ENCODE data around the gene PDXK. TPM values are rescaled to one million over a fixed set of nuclear protein-coding genes. Genes with fewer than 3 reads are reported as not detected.

Gene PDXK
- total RNA-seq, 1 experiment from 2014 or later: 175 TPM

DNA sequence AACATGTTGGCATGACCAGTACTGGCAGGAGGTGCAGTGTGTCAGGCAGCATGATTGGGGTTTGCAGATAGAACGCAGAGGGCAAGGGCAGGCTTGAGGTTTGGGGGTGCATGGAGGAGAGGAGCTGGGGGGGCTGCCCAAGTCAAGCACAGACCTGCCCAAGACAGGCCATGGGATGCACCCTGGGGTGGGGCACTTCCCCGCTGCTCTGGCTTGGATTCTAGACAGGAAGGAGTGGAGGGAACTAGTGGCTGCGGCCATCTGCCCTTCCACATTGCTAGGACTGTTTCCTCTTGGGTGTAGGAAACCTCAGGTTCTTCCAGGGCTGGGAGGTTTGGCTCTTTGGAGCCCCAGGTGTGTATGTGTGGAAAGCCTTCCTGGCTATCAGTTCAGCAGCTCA is 3.0 kb downstream of the PDXK start:
- H3F3A ChIP-seq (ENCODE audit: insufficient read depth, low read depth): peaks cover 34% of the 10 kb centered on the region
- H2AFZ ChIP-seq: no peak overlapping the region
- H3K4me3 ChIP-seq: peak overlapping the region; percentile 71; the same call in 1 of the 2 replicates
- H3K9me3 ChIP-seq (ENCODE audit: insufficient read depth, low read depth): no peaks in the 10 kb centered on the region
- H3K27me3 ChIP-seq (ENCODE audit: insufficient read depth, low read depth): no peaks in the 10 kb centered on the region
- peaks cover 71% of the 10 kb centered on the region for H3K79me2 ChIP-seq (ENCODE audit: low read depth)
- peaks cover 29% of the 10 kb centered on the region for H4K20me1 ChIP-seq (ENCODE audit: insufficient read depth)
- CTCF ChIA-PET: no interaction called here
- H3K9me2 ChIP-seq (ENCODE audit: insufficient read depth): no peaks in the 10 kb centered on the region
- POLR2A ChIA-PET (ENCODE audit: unreplicated experiment): interaction anchor here (0.5 kb wide), 1 partner anchor 318 kb away, joined by 3 read pairs; no protein-coding TSS in a partner anchor
- intact Hi-C loops (cut with micrococcal nuclease; ENCODE audit: unreplicated experiment): no loop called here
- H3K36me3 ChIP-seq (ENCODE audit: low read depth): no peaks in the 10 kb centered on the region
- DNase-seq: no peak
- BruUV-seq (replicated peaks): no TSS peak
- no peak for TF ChIP-seq CTCF (conservative IDR thresholded peaks at IDR 0.05)
- no peak for TF ChIP-seq EZH2 (IDR thresholded peaks at IDR 0.05; ENCODE audit: low read depth)
- H3K4me1 ChIP-seq (replicated peaks; ENCODE audit: insufficient read depth): peaks cover 54% of the 10 kb centered on the region
- H3K27ac ChIP-seq: no peak overlapping the region
- H3K4me2 ChIP-seq: peak overlapping the region; percentile 89

DNA sequence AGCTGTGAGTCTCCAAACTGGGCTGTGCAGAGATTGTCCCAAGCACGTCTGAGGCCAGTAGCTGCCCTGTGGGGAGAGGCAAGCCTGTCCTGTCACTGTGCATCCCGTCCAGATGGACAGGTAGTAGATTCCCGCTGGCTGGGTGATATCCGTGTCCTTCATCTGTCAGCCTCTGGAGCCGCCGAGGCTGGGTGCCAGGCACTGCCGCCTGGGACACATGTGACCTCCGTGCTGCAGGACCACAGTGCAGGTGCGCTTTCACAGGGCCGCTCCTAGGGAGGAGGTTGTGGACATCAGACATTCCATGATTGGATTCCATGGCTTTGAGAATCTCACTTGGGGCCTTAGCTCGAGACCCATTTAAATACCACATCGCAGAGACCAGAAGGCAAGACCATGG is 4.7 kb downstream of the PDXK start:
- CTCF ChIA-PET: no interaction called here
- no peak overlapping the region for H3K4me2 ChIP-seq
- H3K4me1 ChIP-seq (replicated peaks; ENCODE audit: insufficient read depth): peaks cover 65% of the 10 kb centered on the region
- TF ChIP-seq CTCF (conservative IDR thresholded peaks at IDR 0.05) (no peak), EZH2 (IDR thresholded peaks at IDR 0.05; ENCODE audit: low read depth) (no peak)
- intact Hi-C loops (cut with micrococcal nuclease; ENCODE audit: unreplicated experiment): no loop called here
- H3K9me2 ChIP-seq (ENCODE audit: insufficient read depth): no peaks in the 10 kb centered on the region
- H3K36me3 ChIP-seq (ENCODE audit: low read depth): no peaks in the 10 kb centered on the region
- H3K79me2 ChIP-seq (ENCODE audit: low read depth): peaks cover 86% of the 10 kb centered on the region
- no peaks in the 10 kb centered on the region for H3K9me3 ChIP-seq (ENCODE audit: insufficient read depth, low read depth)
- H3K27me3 ChIP-seq (ENCODE audit: insufficient read depth, low read depth): no peaks in the 10 kb centered on the region
- peaks cover 48% of the 10 kb centered on the region for H3F3A ChIP-seq (ENCODE audit: insufficient read depth, low read depth)
- POLR2A ChIA-PET (ENCODE audit: unreplicated experiment): no interaction called here
- H3K4me3 ChIP-seq: no peak overlapping the region
- peaks cover 36% of the 10 kb centered on the region for H4K20me1 ChIP-seq (ENCODE audit: insufficient read depth)
- DNase-seq: no peak
- no peak overlapping the region for H2AFZ ChIP-seq
- H3K27ac ChIP-seq: no peak overlapping the region
- BruUV-seq (replicated peaks): no TSS peak

DNA sequence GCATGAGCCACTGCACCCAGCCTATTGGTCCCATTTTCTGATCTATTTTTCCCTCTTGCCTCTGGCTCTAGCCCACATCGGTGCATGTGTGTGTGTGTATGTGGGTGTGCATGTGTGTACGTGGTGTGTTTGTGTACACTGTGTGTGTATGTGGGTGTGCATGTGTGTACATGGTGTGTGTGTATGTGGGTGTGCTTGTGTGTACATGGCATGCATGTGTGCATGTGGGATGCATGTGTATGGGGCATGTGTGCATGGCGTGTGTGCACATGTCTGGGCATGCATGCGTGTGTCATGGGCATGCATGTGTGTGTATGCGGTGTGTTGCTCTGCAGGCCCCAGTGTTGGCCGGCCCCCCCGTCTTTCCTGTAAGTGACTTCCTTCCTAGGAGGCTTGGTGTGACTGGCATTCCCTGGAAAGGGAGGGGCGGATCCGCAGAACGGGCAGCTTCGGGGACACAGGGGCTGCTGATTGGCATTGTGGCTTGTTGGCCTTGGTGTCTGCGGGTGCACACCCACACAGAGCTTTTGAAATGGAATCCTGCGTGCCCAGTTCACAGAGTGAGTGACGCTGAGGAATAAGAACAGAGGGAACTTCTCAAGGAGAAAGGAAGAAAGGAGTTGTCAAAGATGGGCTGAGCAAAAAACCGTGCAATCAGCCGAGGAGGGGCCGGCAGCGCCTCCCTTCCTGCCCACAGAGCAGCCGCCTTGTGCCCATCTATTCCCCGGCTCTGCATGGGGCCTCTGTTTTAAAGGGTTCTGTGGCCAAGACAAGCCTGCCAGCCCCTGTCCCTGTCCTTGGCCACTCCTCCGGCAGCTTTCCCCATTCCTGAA is 8.0 kb downstream of the PDXK start:
- no TSS peak for BruUV-seq (replicated peaks)
- no peaks in the 10 kb centered on the region for H3K9me3 ChIP-seq (ENCODE audit: insufficient read depth, low read depth)
- H4K20me1 ChIP-seq (ENCODE audit: insufficient read depth): peaks cover 36% of the 10 kb centered on the region
- H3K4me1 ChIP-seq (replicated peaks; ENCODE audit: insufficient read depth): peaks cover 61% of the 10 kb centered on the region
- peak overlapping the region; percentile 80 for H3K27ac ChIP-seq
- CTCF ChIA-PET: no interaction called here
- no peaks in the 10 kb centered on the region for H3K36me3 ChIP-seq (ENCODE audit: low read depth)
- peaks cover 42% of the 10 kb centered on the region for H3F3A ChIP-seq (ENCODE audit: insufficient read depth, low read depth)
- H2AFZ ChIP-seq: no peak overlapping the region
- H3K79me2 ChIP-seq (ENCODE audit: low read depth): peaks cover 90% of the 10 kb centered on the region
- POLR2A ChIA-PET (ENCODE audit: unreplicated experiment): interaction anchor here (0.6 to 0.7 kb wide), 2 partner anchors 38 to 1561 kb away, joined by 3 read pairs; partner anchors contain the start of gene POFUT2
- H3K4me3 ChIP-seq: no peak overlapping the region; the same call in 1 of the 2 replicates
- no peak for TF ChIP-seq CTCF (conservative IDR thresholded peaks at IDR 0.05)
- TF ChIP-seq EZH2 (IDR thresholded peaks at IDR 0.05; ENCODE audit: low read depth): no peak
- no peaks in the 10 kb centered on the region for H3K9me2 ChIP-seq (ENCODE audit: insufficient read depth)
- intact Hi-C loops (cut with micrococcal nuclease; ENCODE audit: unreplicated experiment): loop anchor here (5.0 kb wide), 2 partner anchors 60 to 70 kb away; partner anchors contain the start of genes HSF2BP, RRP1 and RRP1B
- H3K27me3 ChIP-seq (ENCODE audit: insufficient read depth, low read depth): no peaks in the 10 kb centered on the region
- peak overlapping the region; percentile 75 for H3K4me2 ChIP-seq
- peak in 1 of 2 experiments; percentile 40 for DNase-seq

Measured in PC-9 (cell line).